GM13977 (cell line): ENCODE measurements around the gene MRE11.

Experiments
- DNase-seq: peaks from one replicate; pipeline ENCODE4 v3.0.0; 2012; ENCODE audit warnings: low spot score
- CTCF ChIP-seq: IDR thresholded peaks from 2 replicates; pipeline ENCODE4 v1.5.1; 2012; ENCODE audit warnings: mild to moderate bottlenecking, control low read depth; ENCODE audit not compliant: insufficient read depth; ENCODE audit errors: extremely low read depth, missing control alignments
- in situ Hi-C: fragments of 300-500 bp; cut with MboI; formaldehyde crosslinking; loops from one replicate; pipeline ENCODE4 v1.12.0; 2022; ENCODE audit warnings: low sequenced_read_pairs, low pct_unique_long_range_greater_than_20kb, mixed read lengths, inconsistent platforms; ENCODE audit not compliant: unreplicated experiment

The MRE11 gene

GRCh38 chr11:94455861-94456260 is 37.8 kb downstream of the MRE11 start:
- in situ Hi-C loops: no loop called here
- TF ChIP-seq CTCF: no peak
- DNase-seq: no peak

- DNase-seq: no peak
- in situ Hi-C loops: no loop called here
- no peak for TF ChIP-seq CTCF
These were observed 39.3 kb downstream of the MRE11 start for GRCh38 chr11:94454301-94454700.

- in situ Hi-C loops: no loop called here
- TF ChIP-seq CTCF: no peak
These were observed 40.7 kb downstream of the MRE11 start for GRCh38 chr11:94452988-94453387.

GRCh38 chr11:94450048-94450447 is 43.6 kb downstream of the MRE11 start:
- no peak for DNase-seq
- no peak for TF ChIP-seq CTCF
- in situ Hi-C loops: no loop called here

More at GRCh38 chr11:94452988-94453387, 40.7 kb downstream of the MRE11 start:
- DNase-seq: no peak

- in situ Hi-C loops: no loop called here
- TF ChIP-seq CTCF: no peak
- no peak for DNase-seq
These were observed 44.2 kb downstream of the MRE11 start for GRCh38 chr11:94449437-94449836.

GRCh38 chr11:94449029-94449428 is 44.6 kb downstream of the MRE11 start:
- in situ Hi-C loops: no loop called here
- TF ChIP-seq CTCF: no peak
- no peak for DNase-seq

GRCh38 chr11:94447149-94447548 is 46.5 kb downstream of the MRE11 start:
- DNase-seq: no peak
- in situ Hi-C loops: no loop called here
- no peak for TF ChIP-seq CTCF
